Measurements from ENCODE around the gene EFS.
"Not testable (repeated sequence)": the region's sequence is repeated elsewhere in the genome, so short reads cannot be mapped to it uniquely, and the experiment has no call there.

EFS gene

DNA sequence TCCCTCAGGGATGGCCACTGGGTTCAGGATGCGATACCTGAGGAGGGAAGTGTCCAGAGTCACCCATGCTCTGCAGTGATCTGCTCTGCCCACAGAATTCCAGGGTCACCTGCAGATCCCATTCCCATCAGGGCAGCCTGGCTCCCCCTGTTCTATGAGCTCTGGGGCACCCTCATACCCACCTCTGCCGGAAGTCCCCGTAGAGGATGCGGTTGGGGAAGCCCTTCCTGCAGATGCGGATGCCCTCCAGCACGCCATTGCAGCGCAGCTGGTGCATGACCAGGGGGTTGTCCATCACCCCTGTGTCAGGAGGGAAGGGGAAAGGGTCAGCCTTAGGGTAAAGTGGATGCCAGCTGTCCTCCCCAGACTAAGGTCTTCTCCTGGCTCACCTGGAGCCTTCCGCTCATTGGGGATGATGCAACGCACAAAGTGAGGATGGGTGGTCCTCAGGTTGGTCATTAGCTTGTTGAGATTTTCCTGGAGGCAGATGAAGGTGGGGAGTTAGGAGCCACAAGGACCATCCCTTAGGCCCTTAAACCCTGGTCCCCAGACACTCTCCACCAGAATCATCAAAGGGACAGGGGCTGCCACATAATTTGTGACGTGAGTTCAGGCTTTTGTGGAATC lies 31.9 kb upstream of the EFS start:
- TF ChIP-seq ZFP30 (CRISPR knock-in tag; IDR thresholded peaks at IDR 0.05) (no peak), ZNF70 (CRISPR knock-in tag; IDR thresholded peaks at IDR 0.05) (no peak), ZNF565 (CRISPR knock-in tag; conservative IDR thresholded peaks at IDR 0.05; ENCODE audit: low read depth) (no peak), TCF4 (CRISPR knock-in tag; IDR thresholded peaks at IDR 0.05; ENCODE audit: borderline replicate concordance) (no peak), ZC3H10 (CRISPR knock-in tag; IDR thresholded peaks at IDR 0.05) (no peak), TOX (CRISPR knock-in tag; IDR thresholded peaks at IDR 0.05; ENCODE audit: borderline replicate concordance) (no peak)
- TF ChIP-seq, protein P1, sequence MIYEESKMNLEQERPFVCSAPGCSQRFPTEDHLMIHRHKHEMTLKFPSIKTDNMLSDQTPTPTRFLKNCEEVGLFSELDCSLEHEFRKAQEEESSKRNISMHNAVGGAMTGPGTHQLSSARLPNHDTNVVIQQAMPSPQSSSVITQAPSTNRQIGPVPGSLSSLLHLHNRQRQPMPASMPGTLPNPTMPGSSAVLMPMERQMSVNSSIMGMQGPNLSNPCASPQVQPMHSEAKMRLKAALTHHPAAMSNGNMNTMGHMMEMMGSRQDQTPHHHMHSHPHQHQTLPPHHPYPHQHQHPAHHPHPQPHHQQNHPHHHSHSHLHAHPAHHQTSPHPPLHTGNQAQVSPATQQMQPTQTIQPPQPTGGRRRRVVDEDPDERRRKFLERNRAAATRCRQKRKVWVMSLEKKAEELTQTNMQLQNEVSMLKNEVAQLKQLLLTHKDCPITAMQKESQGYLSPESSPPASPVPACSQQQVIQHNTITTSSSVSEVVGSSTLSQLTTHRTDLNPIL (CRISPR knock-in tag; IDR thresholded peaks at IDR 0.05; ENCODE audit: low read depth), result no peak
- TF ChIP-seq, protein P2, sequence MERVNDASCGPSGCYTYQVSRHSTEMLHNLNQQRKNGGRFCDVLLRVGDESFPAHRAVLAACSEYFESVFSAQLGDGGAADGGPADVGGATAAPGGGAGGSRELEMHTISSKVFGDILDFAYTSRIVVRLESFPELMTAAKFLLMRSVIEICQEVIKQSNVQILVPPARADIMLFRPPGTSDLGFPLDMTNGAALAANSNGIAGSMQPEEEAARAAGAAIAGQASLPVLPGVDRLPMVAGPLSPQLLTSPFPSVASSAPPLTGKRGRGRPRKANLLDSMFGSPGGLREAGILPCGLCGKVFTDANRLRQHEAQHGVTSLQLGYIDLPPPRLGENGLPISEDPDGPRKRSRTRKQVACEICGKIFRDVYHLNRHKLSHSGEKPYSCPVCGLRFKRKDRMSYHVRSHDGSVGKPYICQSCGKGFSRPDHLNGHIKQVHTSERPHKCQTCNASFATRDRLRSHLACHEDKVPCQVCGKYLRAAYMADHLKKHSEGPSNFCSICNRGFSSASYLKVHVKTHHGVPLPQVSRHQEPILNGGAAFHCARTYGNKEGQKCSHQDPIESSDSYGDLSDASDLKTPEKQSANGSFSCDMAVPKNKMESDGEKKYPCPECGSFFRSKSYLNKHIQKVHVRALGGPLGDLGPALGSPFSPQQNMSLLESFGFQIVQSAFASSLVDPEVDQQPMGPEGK (CRISPR knock-in tag; IDR thresholded peaks at IDR 0.05; ENCODE audit: borderline replicate concordance), result no peak
- no peak for ATAC-seq

DNA sequence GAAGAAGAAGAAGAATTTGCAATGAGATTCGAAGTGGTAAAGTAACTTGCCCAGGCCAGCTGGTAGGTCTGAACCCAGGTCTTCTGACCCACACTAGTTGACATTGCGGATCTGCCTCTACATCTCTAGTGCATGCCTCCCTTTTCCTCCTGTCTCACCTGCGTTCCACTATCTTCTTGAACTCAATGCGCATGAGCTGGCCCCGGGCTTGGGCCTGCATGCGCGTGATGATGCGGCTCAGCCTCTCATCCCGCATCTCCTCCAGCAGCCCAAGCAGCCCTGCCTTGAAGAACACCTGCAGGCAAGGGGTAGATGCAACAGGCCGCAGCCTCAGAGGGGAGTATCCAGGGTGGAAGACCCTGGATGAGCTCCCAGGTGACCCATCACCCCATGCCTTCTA lies 31.2 kb upstream of the EFS start:
- TF ChIP-seq SNAI2 (CRISPR knock-in tag; IDR thresholded peaks at IDR 0.05) (no peak), GLIS3 (CRISPR knock-in tag; IDR thresholded peaks at IDR 0.05) (no peak), ZNF70 (CRISPR knock-in tag; IDR thresholded peaks at IDR 0.05) (no peak)
- no peak for ATAC-seq

DNA sequence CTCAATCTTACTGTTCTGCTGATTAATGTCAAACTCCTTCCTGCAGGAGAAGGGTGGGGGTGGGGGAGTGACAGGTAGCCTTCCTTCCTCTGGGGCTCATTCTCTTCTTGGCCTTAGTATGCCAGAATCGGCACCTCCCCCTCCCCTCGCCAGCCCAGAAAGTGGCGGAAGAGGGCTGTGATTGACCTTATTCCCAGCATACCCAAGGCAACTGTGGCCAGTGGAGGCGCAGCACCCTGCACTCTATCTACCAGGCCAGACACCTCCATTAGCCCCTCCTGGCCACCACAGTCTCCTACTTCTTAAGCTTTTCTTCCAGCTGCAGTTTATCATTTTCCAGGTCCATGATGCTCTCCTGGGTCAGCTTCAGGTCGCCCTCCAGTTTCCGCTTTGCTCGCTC lies 27.6 kb upstream of the EFS start:
- ATAC-seq, result no peak

DNA sequence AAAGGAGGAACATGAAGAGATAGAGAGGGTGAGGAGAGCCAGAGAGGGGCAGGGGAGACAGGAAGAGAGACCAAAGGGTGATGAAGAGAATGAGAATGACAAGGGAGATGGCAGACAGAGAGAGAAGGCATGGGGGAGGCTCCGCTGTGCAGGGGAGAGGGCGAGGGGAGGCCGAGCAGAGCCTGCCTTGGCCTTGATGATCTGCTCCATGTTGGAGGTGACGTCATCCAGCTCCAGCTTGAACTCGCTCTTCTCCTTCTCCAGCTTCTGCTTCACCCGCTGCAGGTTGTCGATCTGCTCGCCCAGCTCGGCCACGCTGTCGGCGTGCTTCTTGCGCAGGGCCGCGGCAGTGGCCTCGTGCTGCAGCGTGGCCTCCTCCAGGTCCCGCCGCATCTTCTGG lies 24.9 kb upstream of the EFS start:
- not testable (repeated sequence) for ATAC-seq

More for the DNA sequence above, 27.6 kb upstream of the EFS start:
- TF ChIP-seq, protein P1 (CRISPR knock-in tag; IDR thresholded peaks at IDR 0.05; ENCODE audit: low read depth), result no peak
- TF ChIP-seq ARNTL (CRISPR knock-in tag; IDR thresholded peaks at IDR 0.05; ENCODE audit: borderline replicate concordance, low read depth) (no peak), ESRRG (CRISPR knock-in tag; IDR thresholded peaks at IDR 0.05) (no peak), PPARA (CRISPR knock-in tag; IDR thresholded peaks at IDR 0.05; ENCODE audit: borderline replicate concordance) (no peak), TCF4 (CRISPR knock-in tag; IDR thresholded peaks at IDR 0.05; ENCODE audit: borderline replicate concordance) (no peak), ZFP3 (CRISPR knock-in tag; IDR thresholded peaks at IDR 0.05) (no peak), ZNF565 (CRISPR knock-in tag; conservative IDR thresholded peaks at IDR 0.05; ENCODE audit: low read depth) (no peak), OSR1 (CRISPR knock-in tag; IDR thresholded peaks at IDR 0.05) (no peak), CSDC2 (CRISPR knock-in tag; IDR thresholded peaks at IDR 0.05) (no peak), ZNF8 (CRISPR knock-in tag; IDR thresholded peaks at IDR 0.05) (no peak), ZFP30 (CRISPR knock-in tag; IDR thresholded peaks at IDR 0.05) (no peak)
- TF ChIP-seq, protein P2 (CRISPR knock-in tag; IDR thresholded peaks at IDR 0.05; ENCODE audit: borderline replicate concordance), result no peak
- TF ChIP-seq, protein P3, sequence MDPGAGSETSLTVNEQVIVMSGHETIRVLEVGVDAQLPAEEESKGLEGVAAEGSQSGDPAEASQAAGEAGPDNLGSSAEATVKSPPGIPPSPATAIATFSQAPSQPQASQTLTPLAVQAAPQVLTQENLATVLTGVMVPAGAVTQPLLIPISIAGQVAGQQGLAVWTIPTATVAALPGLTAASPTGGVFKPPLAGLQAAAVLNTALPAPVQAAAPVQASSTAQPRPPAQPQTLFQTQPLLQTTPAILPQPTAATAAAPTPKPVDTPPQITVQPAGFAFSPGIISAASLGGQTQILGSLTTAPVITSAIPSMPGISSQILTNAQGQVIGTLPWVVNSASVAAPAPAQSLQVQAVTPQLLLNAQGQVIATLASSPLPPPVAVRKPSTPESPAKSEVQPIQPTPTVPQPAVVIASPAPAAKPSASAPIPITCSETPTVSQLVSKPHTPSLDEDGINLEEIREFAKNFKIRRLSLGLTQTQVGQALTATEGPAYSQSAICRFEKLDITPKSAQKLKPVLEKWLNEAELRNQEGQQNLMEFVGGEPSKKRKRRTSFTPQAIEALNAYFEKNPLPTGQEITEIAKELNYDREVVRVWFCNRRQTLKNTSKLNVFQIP (CRISPR knock-in tag; IDR thresholded peaks at IDR 0.05; ENCODE audit: borderline replicate concordance, low read depth), result no peak

DNA sequence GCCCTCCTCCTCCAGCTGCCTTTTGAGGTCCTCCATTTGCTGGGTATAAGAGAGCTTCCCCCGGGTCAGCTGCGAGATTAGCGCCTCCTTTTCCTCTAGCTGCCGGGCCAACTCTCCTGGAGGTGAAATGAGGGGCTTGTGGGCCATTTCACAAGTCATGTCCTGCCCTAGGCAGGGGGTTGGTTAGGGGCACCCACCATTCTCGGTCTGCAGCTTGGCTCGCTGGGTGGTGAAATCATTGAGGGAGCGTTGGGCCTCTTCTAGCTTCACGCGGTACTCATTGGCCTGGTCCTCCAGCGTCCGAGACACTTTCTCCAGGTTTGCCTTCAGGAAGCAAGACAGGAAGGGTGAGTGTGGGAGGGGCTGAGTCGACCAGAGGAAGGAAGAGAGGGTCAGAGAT lies 24.4 kb upstream of the EFS start:
- TF ChIP-seq ZNF70 (CRISPR knock-in tag; IDR thresholded peaks at IDR 0.05), result no peak
- no peak for TF ChIP-seq CSDC2 (CRISPR knock-in tag; IDR thresholded peaks at IDR 0.05)
- no peak for TF ChIP-seq ZNF565 (CRISPR knock-in tag; conservative IDR thresholded peaks at IDR 0.05; ENCODE audit: low read depth)
- no peak for TF ChIP-seq ZFP30 (CRISPR knock-in tag; IDR thresholded peaks at IDR 0.05)
- no peak for TF ChIP-seq TCF4 (CRISPR knock-in tag; IDR thresholded peaks at IDR 0.05; ENCODE audit: borderline replicate concordance)
- TF ChIP-seq GLIS3 (CRISPR knock-in tag; IDR thresholded peaks at IDR 0.05), result no peak
- no peak for TF ChIP-seq ZC3H10 (CRISPR knock-in tag; IDR thresholded peaks at IDR 0.05)
- TF ChIP-seq, protein P3 (CRISPR knock-in tag; IDR thresholded peaks at IDR 0.05; ENCODE audit: borderline replicate concordance, low read depth), result no peak
- TF ChIP-seq, protein P2 (CRISPR knock-in tag; IDR thresholded peaks at IDR 0.05; ENCODE audit: borderline replicate concordance), result no peak
- no peak for TF ChIP-seq ESRRG (CRISPR knock-in tag; IDR thresholded peaks at IDR 0.05)
- ATAC-seq, result no peak
